HG03520 (cell line): ENCODE results near the gene TSPO.
"Not testable (repeated sequence)": the region's sequence is repeated elsewhere in the genome, so short reads cannot be mapped to it uniquely, and the experiment has no call there.

Source experiments
- ATAC-seq: cut with Tn5 transposase; IDR thresholded peaks from one replicate; pipeline ENCODE4 v1.9.1; 2021; ENCODE audit warnings: mild to moderate bottlenecking, moderate library complexity; ENCODE audit not compliant: unreplicated experiment

TSPO gene

DNA sequence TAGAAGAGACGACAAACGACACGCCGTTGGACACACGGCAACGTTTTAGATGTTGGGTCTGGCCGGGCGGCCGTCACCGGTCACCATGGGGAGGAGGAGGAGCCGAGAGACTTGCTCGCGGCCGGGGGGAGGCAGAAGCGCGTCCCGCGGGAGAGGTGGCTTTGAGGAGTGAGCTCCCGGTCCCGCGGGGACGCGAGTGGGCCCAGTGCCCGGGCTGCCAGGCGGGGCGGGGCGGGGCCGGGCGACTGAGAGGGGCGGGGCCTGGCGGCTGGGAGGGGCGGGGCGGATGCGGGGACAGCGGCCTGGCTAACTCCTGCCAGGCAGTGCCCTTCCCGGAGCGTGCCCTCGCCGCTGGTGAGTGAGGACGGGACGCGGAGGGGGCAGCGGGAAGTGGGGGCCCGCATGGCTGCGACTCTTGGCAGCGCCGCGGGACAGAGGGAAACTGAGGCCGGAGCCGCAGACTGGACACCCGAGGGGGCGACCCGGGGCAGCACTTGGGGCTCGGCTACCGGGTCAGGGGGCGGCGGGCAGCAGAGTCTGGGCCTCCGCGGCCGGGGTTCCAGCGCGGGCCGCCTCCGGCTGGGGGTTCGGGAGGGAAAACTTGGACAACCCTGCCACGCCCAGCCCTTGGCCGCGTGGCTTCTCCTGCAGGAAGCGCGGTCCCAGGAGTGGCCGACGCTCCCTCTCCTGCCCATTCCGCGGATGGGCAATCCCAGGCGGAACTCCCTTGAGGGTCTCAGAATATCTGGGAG is at the start of gene TSPO:
TSS of gene TSPO (plus strand) at position 309 of the 752 bp plus-strand sequence. CDS start 7,680 bp downstream, outside the sequence.
- no peak for ATAC-seq

GRCh38 chr22:43104056-43104625 is 47.2 kb upstream of the TSPO start:
- ATAC-seq, result not testable (repeated sequence)

GRCh38 chr22:43104950-43105349 is 46.4 kb upstream of the TSPO start:
- not testable (repeated sequence) for ATAC-seq

- ATAC-seq, result no peak
Measured at GRCh38 chr22:43106302-43106701, 45.1 kb upstream of the TSPO start.

DNA sequence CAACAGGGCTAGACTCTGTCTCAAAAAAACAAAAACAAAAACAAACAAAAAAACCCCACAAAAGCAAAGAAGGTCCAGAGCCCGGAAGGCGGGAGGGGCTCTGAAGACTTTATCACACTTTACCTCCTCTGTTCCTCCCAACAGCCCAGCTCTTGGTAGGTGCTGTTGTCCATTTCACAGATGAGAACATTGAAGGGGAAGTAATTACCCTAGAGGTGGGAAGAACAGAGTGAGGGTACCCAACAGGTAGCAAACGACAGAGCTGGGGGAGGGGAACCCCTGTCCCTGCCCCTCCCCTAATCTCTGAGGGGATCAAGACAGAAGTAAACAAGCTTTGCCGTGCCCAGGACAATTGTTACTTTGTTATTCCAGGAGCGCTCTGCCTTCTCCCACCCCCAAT is 41.8 kb upstream of the TSPO start:
- no peak for ATAC-seq

DNA sequence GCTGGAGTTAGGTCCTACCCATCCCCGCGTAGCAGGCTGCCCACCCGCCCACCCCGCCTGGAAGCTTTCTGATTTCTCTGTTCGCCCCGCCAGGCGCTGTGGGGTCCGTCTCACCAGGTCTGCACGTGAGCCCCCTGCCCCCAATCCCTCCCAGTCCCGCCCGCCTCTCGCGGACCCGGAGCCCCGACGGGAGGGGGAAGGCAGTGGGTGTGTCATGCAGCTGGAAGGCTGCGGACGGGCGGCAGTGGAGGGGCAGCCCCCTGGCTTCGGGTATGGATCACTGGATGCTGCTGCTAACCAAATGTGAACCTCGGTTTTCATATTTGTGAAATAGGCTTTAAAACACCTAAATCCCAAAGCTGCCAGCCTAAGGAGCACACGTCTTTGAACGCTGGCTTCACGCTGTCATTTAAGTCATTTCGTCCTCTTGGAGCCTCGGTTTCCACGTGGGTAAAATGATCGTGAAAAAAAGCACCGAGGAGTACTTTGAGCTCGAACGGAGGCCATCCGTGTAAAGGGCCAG is 41.4 kb upstream of the TSPO start:
- no peak for ATAC-seq

GRCh38 chr22:43110444-43110926 is 40.9 kb upstream of the TSPO start, which contains the start of gene BIK:
Gene BIK (plus strand): TSS chr22:43110750. CDS start chr22:43124023, 13,273 bp downstream.
- no peak for ATAC-seq

DNA sequence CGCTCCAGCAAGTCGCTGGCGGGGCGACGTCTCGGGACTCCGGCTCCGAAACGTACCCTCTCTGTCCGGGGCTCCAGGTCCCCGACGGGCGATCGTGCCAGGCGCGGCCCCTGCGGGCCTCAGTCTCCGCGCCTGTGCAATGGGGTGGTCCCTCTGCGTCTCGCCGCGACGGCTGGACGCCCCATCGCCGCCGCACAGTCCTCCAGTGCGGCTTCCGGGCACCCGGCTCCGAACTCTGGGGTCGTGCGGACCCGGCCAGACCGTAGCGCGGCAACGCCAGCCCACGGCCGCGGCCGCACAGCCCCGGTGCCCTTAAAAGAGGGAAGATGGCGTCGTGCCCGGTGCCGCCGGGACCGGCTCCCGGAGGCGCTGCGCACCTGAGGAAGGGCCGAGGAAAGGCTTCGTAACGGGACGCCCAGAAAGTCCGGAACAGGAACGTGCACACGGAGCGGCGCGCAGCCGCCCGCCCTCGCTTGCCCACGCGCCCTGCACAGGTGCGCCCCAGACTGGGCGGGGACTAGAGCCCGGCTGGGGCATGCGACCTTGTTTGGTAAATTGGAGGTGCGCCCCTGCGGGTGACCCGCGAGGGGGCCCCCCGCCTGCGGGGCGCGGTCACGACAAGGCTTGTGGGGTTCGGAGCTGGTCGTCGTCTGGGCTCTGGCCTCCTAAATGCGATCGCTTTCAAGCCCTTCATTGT is 40.3 kb upstream of the TSPO start:
- no peak for ATAC-seq

- ATAC-seq, result no peak
Measured at GRCh38 chr22:43113526-43114251, 37.7 kb upstream of the TSPO start.

DNA sequence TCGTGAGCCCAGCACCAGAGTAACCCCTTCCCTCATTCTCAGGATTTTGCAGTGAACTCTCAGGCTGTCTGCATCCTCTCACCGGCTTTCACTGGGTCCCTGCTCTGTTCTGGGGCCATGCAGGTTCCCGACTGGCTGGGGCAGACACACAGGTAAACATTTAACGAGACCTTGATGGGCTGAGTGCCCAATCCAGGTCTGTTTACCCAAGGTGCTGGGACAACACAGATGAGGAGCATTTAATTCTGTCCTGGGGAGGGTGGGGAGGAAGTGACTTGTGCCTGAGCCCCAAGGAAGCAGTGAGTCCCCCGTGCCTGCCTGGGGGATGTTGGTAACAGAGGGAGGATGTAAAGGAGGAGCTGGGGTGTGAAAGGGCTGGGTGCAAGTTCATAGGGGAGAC is 36.4 kb upstream of the TSPO start:
- ATAC-seq, result no peak

GRCh38 chr22:43116932-43117331 is 34.4 kb upstream of the TSPO start:
- ATAC-seq, result no peak

GRCh38 chr22:43118024-43118849 is 33.1 kb upstream of the TSPO start:
- ATAC-seq, result no peak

GRCh38 chr22:43118953-43119458 is 32.4 kb upstream of the TSPO start:
- peak; percentile 51 for ATAC-seq

GRCh38 chr22:43126501-43127165 is 24.7 kb upstream of the TSPO start:
- no peak for ATAC-seq

- ATAC-seq, result no peak
Measured at GRCh38 chr22:43127166-43127908, 24.0 kb upstream of the TSPO start.

DNA sequence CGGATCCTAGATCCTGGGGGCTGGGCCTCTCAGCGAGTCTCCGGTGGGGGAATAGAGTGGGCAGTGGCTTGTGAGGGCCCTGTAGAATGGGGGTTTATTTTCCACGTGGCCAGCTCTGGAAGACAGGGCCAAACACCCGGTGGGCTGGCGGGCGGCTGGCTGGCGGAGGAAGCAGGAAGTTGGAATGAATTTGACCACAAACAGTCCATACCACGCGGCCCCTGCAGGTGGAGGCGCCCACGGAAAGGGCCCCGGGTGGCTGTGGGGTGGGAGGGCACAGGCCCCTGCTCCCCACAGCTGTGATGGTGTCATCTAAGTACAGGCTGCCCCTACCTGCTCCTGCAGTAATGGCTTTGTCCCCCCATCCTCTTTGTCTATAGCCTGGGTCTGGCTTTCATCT is 23.2 kb upstream of the TSPO start:
- no peak for ATAC-seq

- ATAC-seq, result no peak
Measured at GRCh38 chr22:43128928-43129424, 22.4 kb upstream of the TSPO start.
